NCI-H1092 treated with DMSO at 0.1 percent for 48 hours (cell line): ENCODE results near the gene SLC16A2.
"Not testable (repeated sequence)": the region's sequence is repeated elsewhere in the genome, so short reads cannot be mapped to it uniquely, and the experiment has no call there.

ENCODE experiments used
- DNase-seq: peaks from one replicate; lab custom pipeline; 2025; lab: John Stamatoyannopoulos, UW

Gene SLC16A2

DNA sequence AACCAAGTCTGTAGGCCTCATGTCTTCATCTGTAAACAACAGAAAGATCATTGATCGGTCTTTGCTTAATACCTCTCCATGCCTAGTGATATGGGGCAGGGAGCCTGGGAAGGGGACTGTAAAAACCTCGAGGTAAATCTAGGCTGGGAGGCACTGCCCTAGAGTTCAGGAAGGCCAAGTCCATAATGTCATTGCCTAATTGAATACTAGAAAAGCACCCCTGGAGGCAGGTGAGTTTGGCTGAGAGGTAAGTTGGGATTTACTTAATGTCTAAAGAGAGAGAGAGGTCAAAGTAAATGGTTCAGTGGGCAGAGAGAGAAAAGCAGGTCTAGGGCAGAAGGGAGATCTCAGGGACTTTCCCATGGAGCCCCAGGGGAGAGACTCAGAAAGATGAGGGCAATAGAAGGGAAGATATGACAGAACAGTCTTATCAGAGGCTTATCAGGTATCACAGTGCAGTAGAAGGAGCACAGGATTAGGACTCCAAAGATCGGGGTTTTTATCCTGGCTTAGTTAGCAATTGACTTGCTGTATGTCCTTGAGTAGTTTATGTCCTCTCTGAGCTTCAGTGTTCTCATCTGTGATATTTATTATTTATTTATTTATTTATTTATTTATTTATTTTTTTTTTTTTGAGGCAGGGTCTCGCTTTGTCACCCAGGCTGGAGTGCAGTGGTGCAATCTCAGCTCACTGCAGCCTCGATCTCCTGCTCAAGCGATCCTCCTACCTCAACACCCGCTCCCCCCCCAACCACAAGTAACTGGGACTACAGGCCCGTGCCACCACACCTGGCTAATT, 85.2 kb downstream of the SLC16A2 start:
- no peak for DNase-seq

DNA sequence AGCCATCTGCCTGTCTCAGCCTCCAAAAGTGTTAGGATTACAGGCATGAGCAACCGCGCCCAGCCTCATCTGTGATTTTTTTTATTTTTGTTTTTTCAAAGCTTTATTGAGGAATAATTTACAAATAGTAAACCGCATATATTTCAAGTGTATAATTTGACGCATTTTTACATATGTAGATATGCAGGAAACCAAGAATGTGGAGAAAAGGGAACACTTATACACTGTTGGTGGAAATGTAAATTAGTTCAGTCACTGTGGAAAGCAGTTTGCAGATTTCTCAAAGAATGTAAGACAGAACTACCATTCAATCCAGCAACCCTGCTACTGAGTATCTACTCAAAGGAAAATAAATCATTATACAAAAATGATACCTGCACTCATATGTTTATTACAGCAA, 85.9 kb downstream of the SLC16A2 start:
- no peak for DNase-seq

- DNase-seq: no peak
Measured at GRCh38 chrX:74509989-74510388, 88.7 kb downstream of the SLC16A2 start.

GRCh38 chrX:74510401-74510800, 89.1 kb downstream of the SLC16A2 start:
- DNase-seq: no peak

DNA sequence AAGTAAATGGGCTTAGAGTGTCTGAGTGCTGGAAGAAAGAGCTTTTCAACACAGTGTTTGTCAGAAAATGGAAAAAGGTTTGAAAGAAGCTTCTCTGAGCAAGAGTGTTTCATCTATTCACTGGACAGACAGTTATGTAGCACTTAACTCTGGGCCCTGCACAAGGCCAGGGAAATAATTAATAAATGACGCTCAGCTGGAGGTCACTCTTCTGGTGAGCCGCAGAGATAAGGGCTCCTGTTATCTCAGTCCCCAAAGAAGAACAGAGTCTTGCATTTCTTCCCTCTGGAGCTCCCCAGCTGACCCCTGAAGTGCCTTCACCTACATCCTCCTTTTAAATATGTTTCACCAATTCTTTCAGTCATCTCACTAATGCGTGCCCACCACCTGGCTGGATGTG, 90.4 kb downstream of the SLC16A2 start:
- DNase-seq: no peak

GRCh38 chrX:74514384-74514783, 93.1 kb downstream of the SLC16A2 start:
- DNase-seq: no peak

DNA sequence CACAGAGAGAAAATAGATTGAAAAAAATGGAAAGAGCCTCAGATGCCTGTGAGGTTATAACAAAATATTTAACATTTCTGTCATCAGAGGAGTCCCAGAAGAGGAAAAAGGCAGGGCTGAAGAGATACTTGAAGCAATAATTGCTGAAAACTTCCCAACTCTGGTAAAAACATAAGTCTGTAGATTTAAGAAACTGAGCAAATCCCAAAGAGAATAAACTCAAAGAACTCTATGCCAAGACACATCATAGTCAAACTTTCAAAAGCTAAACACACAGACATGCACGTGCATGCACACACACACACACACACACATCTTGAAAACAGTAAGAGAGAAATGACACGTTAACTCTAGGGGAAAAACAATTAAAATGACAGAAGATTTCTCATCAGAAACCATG, 94.1 kb downstream of the SLC16A2 start:
- no peak for DNase-seq

GRCh38 chrX:74516013-74516412, 94.7 kb downstream of the SLC16A2 start:
- DNase-seq: not testable (repeated sequence)

DNA sequence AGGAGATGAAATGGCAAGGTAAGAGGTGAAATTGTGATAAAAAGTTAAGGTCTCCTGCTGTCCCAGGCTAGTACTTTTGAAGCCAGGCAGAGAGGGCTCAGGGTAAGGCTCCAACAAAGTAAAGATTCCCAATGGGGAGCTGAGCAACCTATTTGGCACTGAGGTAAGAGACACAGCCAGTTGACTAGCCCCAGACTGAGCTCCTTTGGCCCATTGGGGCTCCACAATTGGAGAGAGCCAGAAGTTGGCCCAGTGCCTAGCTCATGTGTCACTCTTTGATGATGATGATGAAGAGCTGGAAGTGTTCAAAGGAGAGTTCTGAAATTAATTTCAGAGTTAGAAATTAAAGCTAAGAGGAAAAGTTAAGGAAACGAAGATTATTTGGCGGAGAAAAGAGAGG, 98.6 kb downstream of the SLC16A2 start:
- no peak for DNase-seq

GRCh38 chrX:74520291-74520690, 99.0 kb downstream of the SLC16A2 start:
- no peak for DNase-seq

GRCh38 chrX:74520896-74521295, 99.6 kb downstream of the SLC16A2 start:
- no peak for DNase-seq

- DNase-seq: no peak
Measured at GRCh38 chrX:74521961-74522751, 100.9 kb downstream of the SLC16A2 start.

DNA sequence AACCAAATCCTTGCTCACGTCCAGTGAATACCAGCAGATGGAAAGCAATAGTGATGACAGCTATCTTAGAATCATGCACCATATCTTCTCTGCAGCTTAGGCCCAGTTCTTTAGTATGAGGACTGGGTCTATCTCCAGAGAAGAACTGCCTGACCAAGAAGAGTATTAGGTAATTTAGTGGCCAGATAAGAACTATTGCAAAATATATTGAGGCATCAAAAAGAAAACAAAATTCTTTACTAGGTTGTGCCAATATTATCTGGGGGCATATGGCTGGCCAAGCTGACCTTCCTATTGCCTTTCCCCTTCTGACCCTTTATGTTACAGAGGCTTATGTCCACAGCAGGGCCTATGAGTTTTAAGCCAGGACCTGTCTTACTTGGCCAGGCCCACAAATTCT, 101.9 kb downstream of the SLC16A2 start:
- no peak for DNase-seq

GRCh38 chrX:74523870-74524735, 102.8 kb downstream of the SLC16A2 start:
- no peak for DNase-seq

DNA sequence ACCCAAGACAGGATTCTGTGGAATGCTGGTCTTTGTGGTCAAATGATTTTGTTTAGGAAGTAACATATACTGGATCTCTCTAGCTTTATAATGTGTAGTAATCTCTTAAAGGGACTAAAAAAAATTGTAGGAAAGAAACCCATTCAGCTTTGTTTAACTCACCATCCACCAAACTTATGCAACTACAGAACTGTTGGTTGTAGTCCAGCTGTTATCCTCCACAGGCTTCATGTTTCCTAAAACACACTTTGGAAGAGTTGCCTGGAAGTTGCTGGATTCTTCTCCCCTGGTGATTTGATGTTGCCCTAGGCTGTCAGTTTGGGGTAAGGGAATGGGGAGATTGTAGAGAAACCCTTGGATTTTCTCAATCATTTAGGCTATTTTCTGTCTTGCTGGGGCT, 103.8 kb downstream of the SLC16A2 start:
- DNase-seq: no peak

DNA sequence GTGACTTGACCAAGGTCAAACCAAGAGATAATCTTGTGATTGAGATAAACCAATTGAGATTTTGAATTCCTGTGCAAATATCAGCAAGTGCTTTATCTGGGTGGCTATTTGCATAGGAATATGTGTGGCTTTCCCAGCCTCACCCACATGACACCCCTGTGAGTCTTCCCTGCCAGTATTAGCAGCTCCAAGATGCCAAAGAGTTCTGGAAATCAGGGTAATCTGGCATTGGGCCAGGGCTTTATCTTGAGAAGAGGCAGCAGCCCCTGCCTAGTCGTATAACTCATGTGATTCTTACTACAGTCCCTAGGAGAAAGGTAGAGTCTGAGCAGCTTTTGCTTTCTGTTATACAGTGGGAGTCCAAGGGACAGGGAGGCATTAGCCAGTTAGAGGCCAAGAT, 105.5 kb downstream of the SLC16A2 start:
- DNase-seq: no peak

DNA sequence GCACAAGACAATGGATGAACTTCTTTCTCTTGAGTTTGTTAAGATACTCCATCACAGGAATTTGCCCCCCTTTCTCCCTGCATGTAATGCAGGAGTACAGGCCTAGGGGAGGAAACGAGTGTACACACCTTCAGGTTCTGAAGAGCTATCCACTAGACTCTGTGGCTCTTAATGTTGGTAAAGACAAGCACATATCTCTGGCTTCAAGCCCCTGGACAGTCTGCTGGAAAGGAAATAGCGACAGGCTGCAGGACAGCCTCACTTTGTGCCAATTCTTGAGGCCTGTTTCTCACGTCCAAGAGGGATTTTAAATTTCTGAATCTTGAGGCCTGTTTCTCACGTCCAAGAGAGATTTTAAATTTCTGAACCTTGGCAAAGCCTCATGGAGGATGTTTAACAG, 106.1 kb downstream of the SLC16A2 start:
- DNase-seq: no peak

DNA sequence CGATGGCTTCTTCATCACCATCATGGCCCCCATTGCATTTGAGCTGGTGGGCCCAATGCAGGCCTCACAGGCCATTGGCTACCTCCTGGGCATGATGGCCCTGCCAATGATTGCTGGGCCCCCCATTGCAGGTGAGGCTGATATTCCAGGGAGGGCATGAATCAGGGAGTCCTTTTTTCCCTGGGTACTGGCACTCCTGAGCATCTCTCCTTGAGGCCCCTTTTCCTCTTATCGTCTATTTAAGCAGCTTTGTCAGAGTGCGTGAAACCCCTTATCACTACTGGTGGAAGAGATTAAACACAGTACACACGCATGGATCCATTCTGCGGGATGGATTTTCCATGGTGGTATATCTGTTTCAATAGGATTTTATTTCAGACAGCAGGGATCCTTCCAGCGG, 108.0 kb downstream of the SLC16A2 start:
- DNase-seq: no peak

DNA sequence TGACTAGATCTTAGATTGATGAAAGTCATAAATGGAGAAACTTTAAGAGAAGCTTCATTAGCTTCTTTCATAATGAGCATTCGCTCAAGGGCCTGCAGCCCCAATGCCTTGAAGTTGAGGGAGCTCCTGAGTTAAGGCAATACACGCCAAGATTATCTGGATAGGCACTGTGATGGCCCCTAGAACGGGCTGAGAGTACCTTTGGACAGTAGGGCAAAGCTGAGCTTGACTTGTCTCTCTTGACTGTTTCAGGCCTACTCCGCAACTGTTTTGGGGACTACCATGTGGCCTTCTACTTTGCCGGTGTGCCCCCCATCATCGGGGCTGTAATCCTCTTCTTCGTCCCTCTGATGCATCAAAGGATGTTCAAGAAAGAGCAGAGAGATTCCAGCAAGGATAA, 109.8 kb downstream of the SLC16A2 start:
- DNase-seq: no peak

- DNase-seq: no peak
Measured at GRCh38 chrX:74534569-74535038, 113.3 kb downstream of the SLC16A2 start.

DNA sequence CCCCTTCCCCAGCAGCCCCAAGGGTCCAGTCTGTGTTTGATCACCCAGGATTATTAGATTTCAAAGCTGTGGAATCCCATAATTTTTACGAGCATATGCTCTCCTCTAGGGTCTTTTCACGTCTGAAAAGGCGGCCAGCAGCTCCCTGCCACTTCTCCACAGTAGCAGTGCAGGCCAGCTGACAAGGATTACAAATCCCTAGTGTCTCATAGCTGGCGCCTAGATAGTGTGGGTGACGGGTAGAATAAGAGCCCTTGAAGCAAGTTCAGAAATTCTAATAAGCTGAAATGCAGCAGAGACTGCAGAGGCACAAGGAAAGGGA, 113.8 kb downstream of the SLC16A2 start:
- no peak for DNase-seq

GRCh38 chrX:74535408-74536151, 114.3 kb downstream of the SLC16A2 start:
- peak; percentile 63 for DNase-seq
